K562 (cell line): Measurements from ENCODE around the gene ZDHHC22.

Experiments used
- BRCA1 ChIP-seq, 2 experiments: fragments of 450-650 bp in 1 of 2; sonication (generic) in 1 of 2; formaldehyde crosslinking in 1 of 2; IDR thresholded peaks; 2 replicates each; pipeline versions ENCODE4 v1.5.0 to v1.6.1; 2017 to 2020; ENCODE audit warnings: mild to moderate bottlenecking in 1 of 2, missing genetic modification reagents in 1 of 2
- EP300 ChIP-seq: IDR thresholded peaks from 2 replicates; pipeline ENCODE4 v1.6.1; 2012; ENCODE audit warnings: low read length, improper control_type of control experiment
- ETV5 ChIP-seq: sonication (generic); formaldehyde crosslinking; IDR thresholded peaks from 2 replicates; pipeline ENCODE4 v1.4.0; 2020; ENCODE audit warnings: low read depth, mild to moderate bottlenecking, missing genetic modification reagents
- FOXM1 ChIP-seq, 2 experiments: fragments of 450-650 bp in 1 of 2; sonication (generic) in 1 of 2; formaldehyde crosslinking in 1 of 2; IDR thresholded peaks; 2 replicates each; pipeline versions ENCODE4 v1.6.1 to v1.9.0; 2017 to 2022; ENCODE audit warnings: low read depth in 2 of 2, mild to moderate bottlenecking in 2 of 2, missing genetic modification reagents in 1 of 2, moderate library complexity in 1 of 2
- HDAC2 ChIP-seq: fragments of 450-650 bp; IDR thresholded peaks from 2 replicates; pipeline ENCODE4 v1.6.1; 2016; ENCODE audit warnings: mild to moderate bottlenecking
- MEF2D ChIP-seq: conservative IDR thresholded peaks from 2 replicates; pipeline ENCODE4 v1.6.1; 2016; ENCODE audit warnings: low read depth, missing genetic modification characterization, missing compliant biosample characterization
- MXI1 ChIP-seq: IDR thresholded peaks from 2 replicates; pipeline ENCODE4 v1.6.1; 2011; ENCODE audit warnings: low read depth, mild to moderate bottlenecking, improper control_type of control experiment, low read length
- NR3C1 ChIP-seq: sonication (generic); formaldehyde crosslinking; IDR thresholded peaks from 2 replicates; pipeline ENCODE4 v1.8.1; 2022; ENCODE audit warnings: missing genetic modification reagents
- PML ChIP-seq: IDR thresholded peaks from 2 replicates; pipeline ENCODE4 v1.6.1; 2012; ENCODE audit warnings: low read length, inconsistent platforms
- YBX1 ChIP-seq: fragments of 450-650 bp; IDR thresholded peaks from 2 replicates; pipeline ENCODE4 v1.7.1; 2016; ENCODE audit warnings: mild to moderate bottlenecking
- TF ChIP-seq, protein P1 (sequence below): sonication (generic); formaldehyde crosslinking; IDR thresholded peaks from 2 replicates; pipeline ENCODE4 v1.8.1; 2023; ENCODE audit warnings: mild to moderate bottlenecking, missing genetic modification reagents

DNA sequence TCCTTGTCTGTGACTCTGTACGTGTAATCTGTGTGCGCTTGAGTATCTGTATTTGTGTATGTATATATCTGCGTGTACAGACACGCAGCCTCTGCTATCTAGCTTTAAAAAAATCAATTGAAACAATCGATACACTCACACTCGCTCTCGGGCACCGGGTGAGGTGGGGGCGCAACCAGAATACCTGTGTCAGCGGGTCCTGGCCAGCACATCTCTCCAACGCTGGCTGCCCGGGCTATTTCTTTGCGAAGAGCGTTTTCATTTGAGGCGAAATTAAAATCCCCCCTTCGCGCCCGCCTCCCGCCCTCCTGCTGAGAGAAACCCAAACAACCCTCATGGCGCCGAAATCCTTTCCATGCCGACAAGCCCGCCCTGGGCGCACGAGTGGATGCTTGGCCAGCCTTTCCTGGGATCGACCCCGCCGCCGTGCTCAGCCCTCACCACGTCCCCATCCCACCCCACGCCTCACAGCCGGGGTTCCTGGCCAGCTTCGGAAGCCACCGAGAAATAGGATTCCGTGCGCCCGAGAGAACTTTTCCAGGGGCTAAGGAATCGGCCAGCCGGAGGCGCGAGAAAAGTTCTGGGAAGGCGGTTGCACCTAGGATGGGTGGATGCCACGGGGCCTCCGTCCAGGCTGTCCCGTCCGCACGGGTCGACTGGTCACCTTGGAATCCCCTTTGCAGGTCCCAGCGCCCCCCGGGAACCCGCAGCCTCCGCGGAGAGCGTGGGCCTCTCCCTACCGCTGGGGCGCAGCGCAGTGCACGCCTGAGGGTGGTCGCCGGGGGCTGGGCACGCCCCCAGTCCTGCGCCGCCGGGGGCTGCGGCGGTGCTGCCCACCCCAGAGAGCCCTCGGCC, 1.0 kb downstream of the ZDHHC22 start:
- TF ChIP-seq MEF2D (tag) (no peak), FOXM1 (IDR thresholded peaks at IDR 0.05; ENCODE audit: low read depth) (no peak), FOXM1 (CRISPR knock-in tag; IDR thresholded peaks at IDR 0.05; ENCODE audit: low read depth) (no peak), MXI1 (no peak), HDAC2 (no peak), ETV5 (CRISPR knock-in tag) (no peak), BRCA1 (IDR thresholded peaks at IDR 0.05) (no peak), BRCA1 (CRISPR knock-in tag; IDR thresholded peaks at IDR 0.05) (no peak), EP300 (no peak), PML (no peak), YBX1 (no peak), NR3C1 (CRISPR knock-in tag) (no peak)
- TF ChIP-seq, protein P1, sequence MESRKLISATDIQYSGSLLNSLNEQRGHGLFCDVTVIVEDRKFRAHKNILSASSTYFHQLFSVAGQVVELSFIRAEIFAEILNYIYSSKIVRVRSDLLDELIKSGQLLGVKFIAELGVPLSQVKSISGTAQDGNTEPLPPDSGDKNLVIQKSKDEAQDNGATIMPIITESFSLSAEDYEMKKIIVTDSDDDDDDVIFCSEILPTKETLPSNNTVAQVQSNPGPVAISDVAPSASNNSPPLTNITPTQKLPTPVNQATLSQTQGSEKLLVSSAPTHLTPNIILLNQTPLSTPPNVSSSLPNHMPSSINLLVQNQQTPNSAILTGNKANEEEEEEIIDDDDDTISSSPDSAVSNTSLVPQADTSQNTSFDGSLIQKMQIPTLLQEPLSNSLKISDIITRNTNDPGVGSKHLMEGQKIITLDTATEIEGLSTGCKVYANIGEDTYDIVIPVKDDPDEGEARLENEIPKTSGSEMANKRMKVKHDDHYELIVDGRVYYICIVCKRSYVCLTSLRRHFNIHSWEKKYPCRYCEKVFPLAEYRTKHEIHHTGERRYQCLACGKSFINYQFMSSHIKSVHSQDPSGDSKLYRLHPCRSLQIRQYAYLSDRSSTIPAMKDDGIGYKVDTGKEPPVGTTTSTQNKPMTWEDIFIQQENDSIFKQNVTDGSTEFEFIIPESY (CRISPR knock-in tag), result no peak
